Neural progenitor cell (in vitro differentiated cells): ENCODE results near the gene RNF34. TPM values are rescaled to one million over a fixed set of nuclear protein-coding genes. Genes with fewer than 3 reads are reported as not detected.

Source experiments
- DNase-seq: peaks from one replicate; pipeline ENCODE4 v3.0.0-alpha.2; 2016; ENCODE audit warnings: low spot score
- H2AFZ ChIP-seq: fragments of 200-600 bp; sonication (generic); replicated peaks from 2 replicates; pipeline ENCODE4 v1.6.1; 2016; ENCODE audit warnings: antibody characterized with exemption
- H3F3A ChIP-seq: fragments of 200-600 bp; sonication (generic); 2 replicates; pipeline ENCODE4 v1.6.1; 2016; ENCODE audit warnings: antibody characterized with exemption, low read depth
- H3K27ac ChIP-seq: fragments of 200-600 bp; sonication (generic); 2 replicates; pipeline ENCODE4 v1.5.1; 2016; ENCODE audit warnings: mild to moderate bottlenecking
- H3K27me3 ChIP-seq: fragments of 200-600 bp; sonication (generic); 2 replicates; pipeline ENCODE4 v1.6.1; 2016; ENCODE audit warnings: mild to moderate bottlenecking, moderate library complexity
- H3K36me3 ChIP-seq: fragments of 200-600 bp; sonication (generic); 2 replicates; pipeline ENCODE4 v1.5.1; 2016
- H3K4me1 ChIP-seq: fragments of 200-600 bp; sonication (generic); 2 replicates; pipeline ENCODE4 v1.6.1; 2016; ENCODE audit warnings: mixed run types
- H3K4me2 ChIP-seq: fragments of 200-600 bp; sonication (generic); 2 replicates; pipeline ENCODE4 v1.6.1; 2016
- H3K4me3 ChIP-seq: fragments of 200-600 bp; sonication (generic); 2 replicates; pipeline ENCODE4 v1.5.1; 2016
- H3K79me2 ChIP-seq: fragments of 200-600 bp; sonication (generic); 2 replicates; pipeline ENCODE4 v1.6.1; 2016; ENCODE audit warnings: low read depth
- H3K9ac ChIP-seq: fragments of 200-600 bp; sonication (generic); 2 replicates; pipeline ENCODE4 v1.6.1; 2016
- H3K9me3 ChIP-seq: fragments of 200-600 bp; sonication (generic); 2 replicates; pipeline ENCODE4 v1.5.1; 2016; ENCODE audit warnings: low read depth
- H4K20me1 ChIP-seq: fragments of 200-600 bp; sonication (generic); 2 replicates; pipeline ENCODE4 v1.6.1; 2016; ENCODE audit warnings: low read depth
- H3K27ac Mint-ChIP-seq: 3 replicates; pipeline ENCODE4 v1.8.0; 2021; ENCODE audit warnings: mixed read lengths
- H3K27me3 Mint-ChIP-seq: 2 replicates; pipeline ENCODE4 v1.8.0; 2022; ENCODE audit warnings: low read depth, mild to moderate bottlenecking, inconsistent platforms, moderate library complexity, mixed read lengths; ENCODE audit not compliant: insufficient read depth
- H3K36me3 Mint-ChIP-seq: 3 replicates; pipeline ENCODE4 v1.8.0; 2021; ENCODE audit warnings: mixed read lengths
- H3K4me1 Mint-ChIP-seq: 3 replicates; pipeline ENCODE4 v1.8.0; 2021; ENCODE audit warnings: mixed read lengths
- H3K4me3 Mint-ChIP-seq: 3 replicates; pipeline ENCODE4 v1.8.0; 2021; ENCODE audit warnings: mild to moderate bottlenecking, moderate library complexity, mixed read lengths
- H3K9me3 Mint-ChIP-seq: 3 replicates; pipeline ENCODE4 v1.8.0; 2020; ENCODE audit warnings: mixed read lengths
- EZH2 ChIP-seq: fragments of 200-600 bp; sonication (generic); IDR thresholded peaks from 2 replicates; pipeline ENCODE4 v1.6.1; 2017; ENCODE audit warnings: antibody characterized with exemption, mild to moderate bottlenecking, moderate library complexity
- EZH2phosphoT487 ChIP-seq: fragments of 200-600 bp; sonication (generic); IDR thresholded peaks from 2 replicates; pipeline ENCODE4 v1.6.1; 2017; ENCODE audit warnings: antibody characterized with exemption
- total RNA-seq: library from RNA; depleted of rRNA; stranded (reverse); fragments of >200 nt; gene quantifications from 2 replicates; pipeline ENCODE4 v1.2.3, GENCODE V29; 2015; ENCODE audit warnings: low replicate concordance
- TF ChIP-seq, protein P1 (sequence below): fragments of 200-600 bp; sonication (generic); IDR thresholded peaks from 2 replicates; pipeline ENCODE4 v1.5.1; 2017; ENCODE audit warnings: antibody characterized with exemption, mild to moderate bottlenecking

RNF34 gene
- total RNA-seq, 1 donor from 2014 or later, result 57.8 TPM

- peaks cover 6% of the 10 kb centered on the region for H3K36me3 ChIP-seq
- DNase-seq, result no peak
- H3F3A ChIP-seq, result peaks cover 15% of the 10 kb centered on the region
- H3K4me2 ChIP-seq, result no peak overlapping the region
- H3K79me2 ChIP-seq, result peaks cover 17% of the 10 kb centered on the region
- H3K9me3 Mint-ChIP-seq, result no peaks in the 10 kb centered on the region
- H3K4me3 ChIP-seq, result no peak overlapping the region
- H3K27me3 Mint-ChIP-seq, result peaks cover 12% of the 10 kb centered on the region
- H3K9me3 ChIP-seq, result no peaks in the 10 kb centered on the region
- no peak overlapping the region for H2AFZ ChIP-seq
- no peak overlapping the region for H3K4me3 Mint-ChIP-seq
- no peaks in the 10 kb centered on the region for H3K4me1 ChIP-seq
- H3K4me1 Mint-ChIP-seq, result peaks cover 6% of the 10 kb centered on the region
- H3K36me3 Mint-ChIP-seq, result peaks cover 30% of the 10 kb centered on the region
- TF ChIP-seq EZH2 (no peak), EZH2phosphoT487 (no peak)
- TF ChIP-seq, protein P1, sequence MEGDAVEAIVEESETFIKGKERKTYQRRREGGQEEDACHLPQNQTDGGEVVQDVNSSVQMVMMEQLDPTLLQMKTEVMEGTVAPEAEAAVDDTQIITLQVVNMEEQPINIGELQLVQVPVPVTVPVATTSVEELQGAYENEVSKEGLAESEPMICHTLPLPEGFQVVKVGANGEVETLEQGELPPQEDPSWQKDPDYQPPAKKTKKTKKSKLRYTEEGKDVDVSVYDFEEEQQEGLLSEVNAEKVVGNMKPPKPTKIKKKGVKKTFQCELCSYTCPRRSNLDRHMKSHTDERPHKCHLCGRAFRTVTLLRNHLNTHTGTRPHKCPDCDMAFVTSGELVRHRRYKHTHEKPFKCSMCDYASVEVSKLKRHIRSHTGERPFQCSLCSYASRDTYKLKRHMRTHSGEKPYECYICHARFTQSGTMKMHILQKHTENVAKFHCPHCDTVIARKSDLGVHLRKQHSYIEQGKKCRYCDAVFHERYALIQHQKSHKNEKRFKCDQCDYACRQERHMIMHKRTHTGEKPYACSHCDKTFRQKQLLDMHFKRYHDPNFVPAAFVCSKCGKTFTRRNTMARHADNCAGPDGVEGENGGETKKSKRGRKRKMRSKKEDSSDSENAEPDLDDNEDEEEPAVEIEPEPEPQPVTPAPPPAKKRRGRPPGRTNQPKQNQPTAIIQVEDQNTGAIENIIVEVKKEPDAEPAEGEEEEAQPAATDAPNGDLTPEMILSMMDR, result no peak
- H3K27ac ChIP-seq, result no peak overlapping the region
- H3K27me3 ChIP-seq, result no peaks in the 10 kb centered on the region
- no peak overlapping the region for H3K9ac ChIP-seq
- H3K27ac Mint-ChIP-seq, result no peak overlapping the region
- H4K20me1 ChIP-seq, result peaks cover 41% of the 10 kb centered on the region
Observed at GRCh38 chr12:121443911-121444841, 44.3 kb downstream of the RNF34 start.

GRCh38 chr12:121444842-121445202 lies 44.9 kb downstream of the RNF34 start:
- TF ChIP-seq, protein P1, result no peak
- TF ChIP-seq EZH2 (no peak), EZH2phosphoT487 (no peak)
- H3K79me2 ChIP-seq, result peaks cover 23% of the 10 kb centered on the region
- H3K36me3 ChIP-seq, result peaks cover 6% of the 10 kb centered on the region
- no peak overlapping the region for H3K4me3 Mint-ChIP-seq
- no peak for DNase-seq
- H3K9me3 ChIP-seq, result no peaks in the 10 kb centered on the region
- H3K27me3 Mint-ChIP-seq, result peaks cover 12% of the 10 kb centered on the region
- H3K4me2 ChIP-seq, result no peak overlapping the region
- peaks cover 6% of the 10 kb centered on the region for H3K4me1 Mint-ChIP-seq
- no peak overlapping the region for H3K9ac ChIP-seq
- H3K27me3 ChIP-seq, result no peaks in the 10 kb centered on the region
- no peak overlapping the region for H3K27ac Mint-ChIP-seq
- H4K20me1 ChIP-seq, result peaks cover 45% of the 10 kb centered on the region
- H3K36me3 Mint-ChIP-seq, result peaks cover 27% of the 10 kb centered on the region
- no peak overlapping the region for H2AFZ ChIP-seq
- H3F3A ChIP-seq, result peaks cover 15% of the 10 kb centered on the region
- H3K4me1 ChIP-seq, result no peaks in the 10 kb centered on the region
- H3K4me3 ChIP-seq, result no peak overlapping the region
- no peaks in the 10 kb centered on the region for H3K9me3 Mint-ChIP-seq
- H3K27ac ChIP-seq, result no peak overlapping the region

GRCh38 chr12:121446750-121447149 lies 46.8 kb downstream of the RNF34 start:
- H3K4me1 Mint-ChIP-seq, result peaks cover 6% of the 10 kb centered on the region
- peaks cover 7% of the 10 kb centered on the region for H3K27me3 Mint-ChIP-seq
- Histone ChIP-seq H4K20me1 (peaks cover 48% of the 10 kb centered on the region), H3K9ac (no peak overlapping the region), H3K4me2 (no peak overlapping the region), H2AFZ (no peak overlapping the region), H3K27ac (no peak overlapping the region), H3K79me2 (peaks cover 25% of the 10 kb centered on the region), H3K4me3 (no peak overlapping the region), H3K36me3 (peaks cover 1% of the 10 kb centered on the region), H3K4me1 (no peaks in the 10 kb centered on the region), H3F3A (peaks cover 15% of the 10 kb centered on the region), H3K9me3 (no peaks in the 10 kb centered on the region), H3K27me3 (no peaks in the 10 kb centered on the region)
- peaks cover 24% of the 10 kb centered on the region for H3K36me3 Mint-ChIP-seq
- TF ChIP-seq EZH2 (no peak), EZH2phosphoT487 (no peak)
- TF ChIP-seq, protein P1, result no peak
- DNase-seq, result no peak
- no peak overlapping the region for H3K27ac Mint-ChIP-seq
- no peaks in the 10 kb centered on the region for H3K9me3 Mint-ChIP-seq
- no peak overlapping the region for H3K4me3 Mint-ChIP-seq
